ENCODE measurements around the gene SEZ6L.
"Not testable (repeated sequence)": the region's sequence is repeated elsewhere in the genome, so short reads cannot be mapped to it uniquely, and the experiment has no call there.

SEZ6L gene

GRCh38 chr22:26393929-26394328 is 224.7 kb downstream of the SEZ6L start:
- DNase-seq = no peak

GRCh38 chr22:26394777-26395176 is 225.5 kb downstream of the SEZ6L start:
- no peak for DNase-seq

GRCh38 chr22:26395926-26396325 is 226.7 kb downstream of the SEZ6L start:
- no peak for DNase-seq

- DNase-seq = peak; percentile 70
Measured at GRCh38 chr22:26398741-26399153, 229.5 kb downstream of the SEZ6L start.

GRCh38 chr22:26399289-26399688 is 230.0 kb downstream of the SEZ6L start:
- DNase-seq = no peak

GRCh38 chr22:26401726-26402125 is 232.5 kb downstream of the SEZ6L start:
- DNase-seq = no peak

- no peak for DNase-seq
Measured at GRCh38 chr22:26404851-26405421, 235.7 kb downstream of the SEZ6L start.

- no peak for DNase-seq
Measured at GRCh38 chr22:26406118-26406517, 236.9 kb downstream of the SEZ6L start.

GRCh38 chr22:26408562-26409220 is 239.4 kb downstream of the SEZ6L start:
- not testable (repeated sequence) for DNase-seq

- no peak for DNase-seq
Measured at GRCh38 chr22:26409719-26410335, 240.6 kb downstream of the SEZ6L start.

GRCh38 chr22:26410386-26410785 is 241.1 kb downstream of the SEZ6L start:
- no peak for DNase-seq

GRCh38 chr22:26414347-26414746 is 245.1 kb downstream of the SEZ6L start:
- no peak for DNase-seq

- DNase-seq = no peak
Measured at GRCh38 chr22:26416256-26416655, 247.0 kb downstream of the SEZ6L start.

- no peak for DNase-seq
Measured at GRCh38 chr22:26416670-26417276, 247.5 kb downstream of the SEZ6L start.

- no peak for DNase-seq
Measured at GRCh38 chr22:26417406-26417805, 248.1 kb downstream of the SEZ6L start.

- no peak for DNase-seq
Measured at GRCh38 chr22:26418620-26419019, 249.4 kb downstream of the SEZ6L start.

GRCh38 chr22:26426924-26427323 is 257.7 kb downstream of the SEZ6L start:
- no peak for DNase-seq

- peak; percentile 90 for DNase-seq
Measured at GRCh38 chr22:26428515-26429457, 259.5 kb downstream of the SEZ6L start, which contains the start of gene ASPHD2. Gene ASPHD2, plus strand, starts transcription at chr22:26429260. Its CDS starts 4,356 bp downstream, at chr22:26433616.

GRCh38 chr22:26429458-26430286 is 260.4 kb downstream of the SEZ6L start:
- DNase-seq = peak; percentile 44

GRCh38 chr22:26430600-26430999 is 261.3 kb downstream of the SEZ6L start:
- DNase-seq = no peak

GRCh38 chr22:26431261-26431995 is 262.2 kb downstream of the SEZ6L start:
- DNase-seq = no peak
